Activated CD8-positive, alpha-beta T cell treated with anti-CD3 and anti-CD28 coated beads for 36 hours (primary cell): ENCODE measurements around the gene NT5C1B. TPM values are rescaled to one million over a fixed set of nuclear protein-coding genes. Genes with fewer than 3 reads are reported as not detected.

Experiments
- ATAC-seq: fragments of 200-7000 bp; cut with Tn5 transposase; one replicate; pipeline ENCODE4 v1.10.0; 2021; ENCODE audit warnings: mild to moderate bottlenecking, moderate library complexity
- CTCF ChIA-PET: fragments of 350-600 bp; sonication (Branson Sonifier 250); formaldehyde crosslinking; loops from one replicate; lab custom pipeline; 2021; ENCODE audit warnings: antibody characterized with exemption; lab: Charles Lee
- POLR2A ChIA-PET: fragments of 350-600 bp; sonication (Branson Sonifier 250); formaldehyde crosslinking; loops from one replicate; lab custom pipeline; 2021; ENCODE audit warnings: antibody characterized with exemption; lab: Charles Lee
- DNase-seq: peaks from one replicate; pipeline ENCODE4 v3.0.0-alpha.2; 2020
- H3K27ac Mint-ChIP-seq: one replicate; pipeline ENCODE4 v1.8.0; 2021; ENCODE audit warnings: mild to moderate bottlenecking, mixed read lengths
- H3K27me3 Mint-ChIP-seq: one replicate; pipeline ENCODE4 v1.8.0; 2021; ENCODE audit warnings: mixed read lengths
- H3K36me3 Mint-ChIP-seq: one replicate; pipeline ENCODE4 v1.8.0; 2021; ENCODE audit warnings: low read depth, mixed read lengths
- H3K4me1 Mint-ChIP-seq: one replicate; pipeline ENCODE4 v1.8.0; 2021; ENCODE audit warnings: low read depth, mixed read lengths
- H3K4me3 Mint-ChIP-seq: one replicate; pipeline ENCODE4 v1.8.0; 2021; ENCODE audit warnings: mild to moderate bottlenecking, moderate library complexity, mixed read lengths
- H3K9me3 Mint-ChIP-seq: one replicate; pipeline ENCODE4 v1.8.0; 2021; ENCODE audit warnings: mixed read lengths
- CTCF ChIP-seq: fragments of 200-600 bp; IDR thresholded peaks from one replicate; pipeline ENCODE4 v1.8.0; 2022; ENCODE audit warnings: antibody characterized with exemption, mild to moderate bottlenecking
- intact Hi-C: fragments of 100-400 bp; cut with micrococcal nuclease; formaldehyde crosslinking; loops from one replicate; pipeline ENCODE4 v1.10.0; 2022
- total RNA-seq, 2 experiments: library from RNA; stranded (reverse); gene quantifications; one replicate each; pipeline ENCODE4 v1.2.3, GENCODE V29; 2021

NT5C1B gene
- total RNA-seq, 2 experiments from 2014 or later: not detected

- Mint-ChIP-seq H3K4me1 (no peaks in the 10 kb centered on the region), H3K36me3 (no peaks in the 10 kb centered on the region), H3K27ac (no peak overlapping the region), H3K9me3 (no peaks in the 10 kb centered on the region), H3K4me3 (no peak overlapping the region), H3K27me3 (peaks cover 26% of the 10 kb centered on the region)
- ChIA-PET CTCF (no interaction called here), POLR2A (no interaction called here)
- no peak for TF ChIP-seq CTCF
- intact Hi-C loops: no loop called here
- no peak for ATAC-seq
- DNase-seq: no peak
Measured at GRCh38 chr2:18514526-18515461, 74.6 kb downstream of the NT5C1B start.

Other genes with a start within 250 kb of the NT5C1B start
- 10 to 100 TPM; 18.8 to 19.4 TPM for gene RDH14, start 28.9 kb downstream of the NT5C1B start, total RNA-seq